HUDEP-2 (cell line): ENCODE results near the gene TMEM141.
"Not testable (repeated sequence)": the region's sequence is repeated elsewhere in the genome, so short reads cannot be mapped to it uniquely, and the experiment has no call there.

ENCODE experiments used
- DNase-seq, 76 experiments: peaks; one replicate each; lab custom pipeline; 2025; ENCODE audit not compliant: unreplicated experiment in 76 of 76; lab: John Stamatoyannopoulos, UW

The TMEM141 gene

GRCh38 chr9:136754626-136755301 lies 36.4 kb upstream of the TMEM141 start:
- DNase-seq: no peak

- not testable (repeated sequence) for DNase-seq
These were observed 35.6 kb upstream of the TMEM141 start for GRCh38 chr9:136755302-136756133.

- no peak for DNase-seq
These were observed 35.1 kb upstream of the TMEM141 start for GRCh38 chr9:136756134-136756438.

DNA sequence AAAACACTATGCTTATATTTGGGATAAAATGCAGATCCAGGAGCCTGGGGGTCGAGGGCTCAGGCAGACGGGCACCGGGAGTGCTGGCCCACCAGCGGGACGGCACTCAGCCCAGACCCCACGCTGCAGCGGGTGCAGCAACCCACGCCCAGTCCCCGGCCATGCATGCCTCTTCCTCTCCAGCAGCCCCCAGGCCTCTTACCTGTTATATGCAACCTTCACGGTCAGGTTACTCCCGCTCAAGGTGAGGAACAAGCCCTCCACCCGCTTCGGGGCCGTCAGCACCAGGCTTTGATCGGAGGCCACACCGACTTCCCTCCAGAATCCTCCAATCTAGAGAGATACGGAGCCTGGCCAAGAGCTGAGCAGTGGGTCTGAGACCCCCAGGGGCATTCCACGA lies 34.3 kb upstream of the TMEM141 start:
- no peak for DNase-seq

DNA sequence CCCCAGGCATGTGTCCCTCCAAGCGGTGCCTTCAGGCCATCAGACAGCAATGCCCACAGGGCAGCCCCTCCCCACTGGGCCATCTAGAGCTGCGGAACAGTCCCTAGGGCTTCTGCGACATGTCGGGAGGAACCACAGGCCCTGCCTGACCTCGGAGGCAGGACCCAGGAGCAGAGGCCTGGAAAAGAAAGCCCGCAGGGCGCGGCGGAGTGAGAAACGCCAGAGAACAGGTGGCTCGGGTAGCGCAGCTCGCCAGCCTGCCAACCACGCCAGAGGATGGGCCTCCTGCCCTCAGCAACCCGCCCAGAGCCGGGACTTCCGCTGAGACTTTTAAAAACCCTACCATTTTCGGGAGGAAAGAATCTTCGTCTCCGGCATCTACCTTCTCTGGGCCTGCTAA lies 33.8 kb upstream of the TMEM141 start:
- no peak for DNase-seq

GRCh38 chr9:136757751-136758140 lies 33.4 kb upstream of the TMEM141 start:
- DNase-seq: no peak

DNA sequence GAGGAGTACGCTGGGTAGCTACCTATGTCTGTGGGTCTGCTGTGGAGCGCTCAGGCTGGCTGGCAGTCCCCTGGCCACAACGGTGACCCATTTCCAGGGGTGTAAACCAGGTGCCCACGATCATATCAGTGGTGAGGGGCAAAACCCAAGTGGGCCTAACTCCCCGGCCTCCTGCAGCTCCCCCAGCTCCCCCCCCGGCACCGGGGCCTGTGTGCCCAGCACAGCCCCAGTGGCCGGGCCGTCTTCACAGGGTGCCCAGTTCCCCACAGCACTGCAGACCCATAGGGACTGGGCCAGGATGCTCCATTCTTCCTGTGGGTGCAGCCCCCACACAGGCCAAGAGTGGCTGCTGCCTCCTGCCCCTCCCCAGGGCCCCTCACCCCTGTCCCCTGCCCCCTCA lies 32.1 kb upstream of the TMEM141 start:
- DNase-seq: no peak

GRCh38 chr9:136759436-136760325 lies 31.5 kb upstream of the TMEM141 start:
- no peak for DNase-seq

DNA sequence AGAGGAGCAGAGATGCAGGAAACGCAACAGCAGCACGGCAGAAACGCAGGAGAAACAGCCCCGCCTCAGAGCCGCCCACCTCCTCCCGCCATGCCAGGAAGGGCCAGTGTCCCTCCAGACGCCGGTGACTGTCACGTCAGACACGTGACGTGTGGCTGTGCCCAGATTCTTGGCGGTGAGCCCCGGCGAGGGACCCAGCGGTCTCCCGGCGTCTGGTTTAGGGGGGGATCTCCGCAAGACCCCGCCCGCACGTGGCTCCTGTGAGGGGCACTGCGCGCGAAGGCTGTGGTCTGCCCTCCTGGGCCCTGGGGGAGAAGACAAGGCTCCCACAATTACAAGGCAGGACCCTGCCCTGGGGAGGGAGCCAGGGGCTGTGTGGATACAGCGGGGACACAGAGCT lies 30.7 kb upstream of the TMEM141 start:
- DNase-seq: no peak

DNA sequence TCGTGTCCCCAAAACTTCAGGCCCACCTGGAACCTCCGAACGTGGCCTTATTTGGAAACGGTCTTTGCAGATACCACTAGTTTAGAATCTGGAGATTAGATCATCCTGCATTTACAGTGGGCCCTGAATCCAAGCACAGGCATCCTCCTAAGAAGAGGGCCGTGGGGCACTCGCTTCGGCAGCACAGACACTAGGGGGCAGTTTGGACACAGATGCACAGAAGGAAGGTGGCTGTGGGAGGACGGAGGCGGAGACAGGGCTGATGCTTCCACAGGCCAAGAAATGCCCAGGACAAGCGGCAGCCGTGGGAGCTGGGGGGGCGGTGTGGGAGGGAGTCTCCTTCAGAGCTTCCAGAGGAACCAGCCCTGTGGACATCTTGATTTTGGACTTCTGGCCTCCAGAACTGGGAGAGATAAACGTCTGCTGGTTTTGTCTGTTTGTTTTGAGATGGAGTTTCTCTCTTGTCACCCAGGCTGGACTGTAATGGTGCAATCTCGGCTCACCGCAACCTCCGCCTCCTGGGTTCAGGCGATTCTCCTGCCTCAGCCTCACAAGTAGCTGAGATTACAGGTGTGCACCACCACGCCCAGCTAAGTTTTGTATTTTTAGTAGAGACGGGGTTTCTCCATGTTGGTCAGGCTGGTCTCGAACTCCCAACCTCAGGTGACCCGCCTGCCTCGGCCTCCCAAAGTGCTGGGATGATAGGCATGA lies 30.2 kb upstream of the TMEM141 start:
- peak in 60 of 76 experiments; percentile 3 to 73 (median 44) for DNase-seq

DNA sequence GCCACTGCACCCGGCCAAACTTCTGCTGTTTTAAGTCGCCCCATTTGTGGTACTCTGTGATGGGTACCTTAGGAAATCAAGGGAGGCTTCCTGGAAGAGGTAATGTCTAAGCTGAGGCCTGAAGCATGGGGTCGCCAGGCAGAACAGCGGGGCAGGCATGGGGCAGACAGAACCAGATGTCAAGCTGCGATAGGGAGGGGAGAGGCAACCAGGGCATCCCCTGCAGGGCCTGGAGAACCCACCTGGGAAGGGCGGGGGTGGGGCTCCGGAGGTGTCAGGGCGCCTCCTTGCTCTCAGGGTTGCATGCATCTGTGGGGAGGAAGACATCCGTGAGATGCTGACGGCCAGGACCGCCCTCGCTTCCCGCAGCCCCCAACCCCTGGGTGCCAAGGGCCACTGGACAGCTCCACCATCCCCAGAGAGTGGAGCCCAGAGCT lies 29.6 kb upstream of the TMEM141 start:
- DNase-seq: no peak

DNA sequence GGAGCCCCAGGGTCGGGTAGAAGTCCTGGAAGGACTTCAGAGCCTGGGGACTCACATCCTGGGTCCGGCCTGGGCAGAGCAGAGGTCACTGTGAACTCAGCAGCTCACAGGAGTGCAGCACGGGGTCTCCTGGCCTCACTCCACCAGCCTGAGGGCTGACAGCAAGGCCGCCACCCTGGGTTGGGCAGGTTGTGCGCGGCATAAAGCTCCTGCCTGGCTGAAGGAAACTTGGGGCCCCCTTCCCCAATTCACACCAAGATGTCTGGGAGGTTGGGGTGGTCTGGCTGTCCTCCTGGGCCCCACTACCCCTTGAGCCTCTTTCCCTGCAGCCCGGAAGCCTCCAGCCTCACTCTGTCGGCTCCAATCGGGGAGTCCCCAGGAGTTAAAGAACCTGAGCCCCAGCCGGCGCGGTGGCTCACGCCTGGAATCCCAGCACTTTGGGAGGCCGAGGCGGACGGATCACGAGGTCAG lies 28.9 kb upstream of the TMEM141 start:
- no peak for DNase-seq

- peak in 61 of 76 experiments; percentile 10 to 87 (median 63) for DNase-seq
These were observed 28.1 kb upstream of the TMEM141 start for GRCh38 chr9:136762915-136763648.

DNA sequence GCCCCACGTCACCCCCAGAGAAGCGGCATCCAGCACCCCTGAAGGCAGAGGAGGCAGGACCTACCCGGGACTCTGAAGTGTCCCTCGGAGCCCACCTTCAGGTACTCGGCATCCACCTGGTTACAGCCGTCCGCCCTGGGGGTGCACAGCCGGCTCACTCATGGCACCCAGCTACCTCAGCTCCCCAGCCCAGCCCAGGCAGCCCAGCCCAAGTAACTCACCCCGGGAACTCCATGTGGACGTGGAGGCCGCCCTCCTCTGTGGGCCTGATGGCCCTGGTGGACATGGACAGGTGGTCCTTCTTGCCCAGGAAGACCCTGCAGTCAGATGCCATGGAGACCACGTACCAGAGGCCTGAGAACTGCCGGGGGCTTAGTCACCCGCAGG lies 27.5 kb upstream of the TMEM141 start:
- DNase-seq: no peak

GRCh38 chr9:136764301-136764891 lies 26.7 kb upstream of the TMEM141 start, which contains the start of gene LCN15:
LCN15 (minus strand) TSS chr9:136764518; CDS start chr9:136764488, 30 bp downstream.
- DNase-seq: no peak

DNA sequence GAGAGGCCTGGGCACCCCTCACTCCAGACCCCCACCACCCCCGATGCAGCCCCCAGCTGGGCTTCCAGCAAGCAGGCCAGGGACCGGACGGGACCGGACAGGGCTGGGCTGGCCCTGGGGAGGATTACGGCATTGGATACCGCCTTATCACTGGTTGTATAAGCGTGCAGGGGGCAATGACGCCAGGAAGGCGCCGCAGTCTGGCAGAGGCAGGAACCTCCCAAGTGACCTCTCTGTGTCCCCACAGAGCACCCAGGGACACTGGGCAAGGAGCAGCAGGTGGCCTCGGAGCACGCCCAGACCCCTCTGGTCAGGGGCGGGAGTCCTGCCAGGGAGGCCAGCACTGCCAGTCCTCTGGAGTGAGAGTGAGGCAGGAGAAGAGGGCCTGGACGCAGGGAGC lies 26.1 kb upstream of the TMEM141 start:
- no peak for DNase-seq

- not testable (repeated sequence) for DNase-seq
These were observed 25.3 kb upstream of the TMEM141 start for GRCh38 chr9:136765745-136766409.

DNA sequence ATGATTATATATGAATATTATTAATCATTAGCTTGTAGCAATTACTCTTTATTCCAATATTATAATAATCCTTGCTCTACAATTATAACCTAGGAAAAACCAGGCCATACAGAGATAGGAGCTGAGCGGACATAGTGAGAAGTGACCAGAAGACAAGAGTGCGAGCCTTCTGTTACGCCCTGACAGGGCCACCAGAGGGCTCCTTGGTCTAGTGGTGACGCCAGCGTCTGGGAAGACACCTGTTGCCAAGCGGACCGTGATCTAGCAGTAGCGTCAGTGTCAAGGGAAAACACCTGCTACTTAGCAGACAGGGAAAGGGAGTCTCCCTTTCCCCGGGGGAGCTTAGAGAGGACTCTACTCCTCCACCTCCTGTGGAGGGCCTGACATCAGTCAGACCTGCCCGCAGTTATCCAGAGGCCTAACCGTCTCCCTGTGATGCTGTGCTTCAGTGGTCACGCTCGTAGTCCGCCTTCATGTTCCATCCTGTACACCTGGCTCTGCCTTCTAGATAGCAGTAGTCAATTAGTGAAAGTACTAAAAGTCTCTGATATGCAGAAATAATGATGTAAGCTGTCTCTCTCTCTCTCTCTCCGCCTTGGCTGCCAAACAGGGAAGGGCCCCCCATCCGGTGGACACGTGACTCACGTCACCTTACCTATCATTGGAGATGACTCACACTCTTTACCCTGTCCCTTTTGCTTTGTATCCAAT lies 24.6 kb upstream of the TMEM141 start:
- DNase-seq: peak in 48 of 76 experiments; percentile 8 to 60 (median 31)
